ENCODE data around the gene BHLHE40. TPM values are rescaled to one million over a fixed set of nuclear protein-coding genes. Genes with fewer than 3 reads are reported as not detected.

Gene BHLHE40
- total and polyA plus RNA-seq, 2 donors (not counting 3 experiments of a cell fraction or from before 2014, with no cell fraction given): 40.3 to 57.9 TPM

DNA sequence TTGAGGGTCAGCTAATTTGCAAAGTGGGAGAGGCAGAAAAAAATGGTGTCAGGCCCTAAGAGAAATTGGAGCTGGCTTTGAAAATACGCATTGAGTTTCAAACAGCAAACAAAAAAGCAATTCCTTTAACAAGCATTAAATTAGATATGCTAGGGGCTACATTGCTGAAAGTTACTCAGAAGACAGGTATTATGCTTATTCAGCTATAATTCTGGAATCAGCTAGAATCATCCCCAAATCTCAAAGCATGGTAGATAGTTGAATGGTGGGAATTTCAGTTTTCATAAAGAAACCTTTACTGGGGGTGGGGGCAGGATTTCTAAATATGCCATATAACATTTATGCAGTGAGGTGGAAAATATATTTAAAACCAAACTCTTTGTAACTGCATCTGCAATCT is 50.5 kb downstream of the BHLHE40 start:
- TF ChIP-seq EZH2 (IDR thresholded peaks at IDR 0.05; ENCODE audit: borderline replicate concordance, low read depth, low read length, severe bottlenecking): no peak
- TF ChIP-seq, protein P1, sequence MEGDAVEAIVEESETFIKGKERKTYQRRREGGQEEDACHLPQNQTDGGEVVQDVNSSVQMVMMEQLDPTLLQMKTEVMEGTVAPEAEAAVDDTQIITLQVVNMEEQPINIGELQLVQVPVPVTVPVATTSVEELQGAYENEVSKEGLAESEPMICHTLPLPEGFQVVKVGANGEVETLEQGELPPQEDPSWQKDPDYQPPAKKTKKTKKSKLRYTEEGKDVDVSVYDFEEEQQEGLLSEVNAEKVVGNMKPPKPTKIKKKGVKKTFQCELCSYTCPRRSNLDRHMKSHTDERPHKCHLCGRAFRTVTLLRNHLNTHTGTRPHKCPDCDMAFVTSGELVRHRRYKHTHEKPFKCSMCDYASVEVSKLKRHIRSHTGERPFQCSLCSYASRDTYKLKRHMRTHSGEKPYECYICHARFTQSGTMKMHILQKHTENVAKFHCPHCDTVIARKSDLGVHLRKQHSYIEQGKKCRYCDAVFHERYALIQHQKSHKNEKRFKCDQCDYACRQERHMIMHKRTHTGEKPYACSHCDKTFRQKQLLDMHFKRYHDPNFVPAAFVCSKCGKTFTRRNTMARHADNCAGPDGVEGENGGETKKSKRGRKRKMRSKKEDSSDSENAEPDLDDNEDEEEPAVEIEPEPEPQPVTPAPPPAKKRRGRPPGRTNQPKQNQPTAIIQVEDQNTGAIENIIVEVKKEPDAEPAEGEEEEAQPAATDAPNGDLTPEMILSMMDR (IDR thresholded peaks at IDR 0.05; ENCODE audit: extremely low read depth in 1 of 2, insufficient read depth in 1 of 2, low read depth in 1 of 2, low read length in 2 of 2): no peak
- no peak for TF ChIP-seq MYC (IDR thresholded peaks at IDR 0.05; ENCODE audit: low read depth, low read length)
- TF ChIP-seq, protein P2, sequence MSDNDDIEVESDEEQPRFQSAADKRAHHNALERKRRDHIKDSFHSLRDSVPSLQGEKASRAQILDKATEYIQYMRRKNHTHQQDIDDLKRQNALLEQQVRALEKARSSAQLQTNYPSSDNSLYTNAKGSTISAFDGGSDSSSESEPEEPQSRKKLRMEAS (IDR thresholded peaks at IDR 0.05; ENCODE audit: insufficient read depth, insufficient read length): no peak
- TF ChIP-seq POLR2AphosphoS5 (IDR thresholded peaks at IDR 0.05; ENCODE audit: insufficient read depth, low read depth, low read length): no peak
- no peak for TF ChIP-seq FOS (IDR thresholded peaks at IDR 0.05; ENCODE audit: borderline replicate concordance, insufficient read depth, low read length)
- no peak for TF ChIP-seq GATA2 (IDR thresholded peaks at IDR 0.05; ENCODE audit: insufficient read depth, insufficient read length, low read depth, low read length)
- TF ChIP-seq JUN (IDR thresholded peaks at IDR 0.05; ENCODE audit: borderline replicate concordance, insufficient read depth, insufficient read length, low read depth): no peak
- no peak for TF ChIP-seq POLR2A (IDR thresholded peaks at IDR 0.05; ENCODE audit: low read depth, low read length)
- dilution Hi-C loops (cut with MboI; ENCODE audit: extremely low pct_ligation_motif_present, low sequenced_read_pairs): no loop called here
- Histone ChIP-seq H3K4me1 (ENCODE audit: control insufficient read depth, extremely low read depth, insufficient read depth, low read length) (peaks cover 4% of the 10 kb centered on the region), H3K4me2 (ENCODE audit: insufficient read depth, low read length) (no peak overlapping the region), H3K79me2 (ENCODE audit: control insufficient read depth, insufficient read depth, low read length) (no peaks in the 10 kb centered on the region), H3K9me3 (replicated peaks; ENCODE audit: control insufficient read depth, insufficient read depth, low read length) (no peaks in the 10 kb centered on the region), H3K27me3 (ENCODE audit: control insufficient read depth in 2 of 2, insufficient read depth in 2 of 2, low read length in 2 of 2) (no peaks in the 10 kb centered on the region), H3K27ac (ENCODE audit: insufficient read depth, low read depth, low read length) (no peak overlapping the region), H3K9ac (replicated peaks; ENCODE audit: extremely low read depth, insufficient read depth, low read length) (no peak overlapping the region), H3K9me1 (replicated peaks; ENCODE audit: control insufficient read depth, extremely low read depth, insufficient read depth, low read length) (no peaks in the 10 kb centered on the region), H3K4me3 (replicated peaks in 1 of 3; ENCODE audit: insufficient read depth in 1 of 3, low read depth in 1 of 3, low read length in 3 of 3) (no peak overlapping the region), H2AFZ (ENCODE audit: low read depth, low read length) (no peak overlapping the region), H4K20me1 (replicated peaks; ENCODE audit: control insufficient read depth, extremely low read depth, insufficient read depth, low read length) (no peaks in the 10 kb centered on the region), H3K36me3 (ENCODE audit: control insufficient read depth in 2 of 2, extremely low read depth in 1 of 2, insufficient read depth in 2 of 2, low read length in 2 of 2) (no peaks in the 10 kb centered on the region)
- ChIA-PET CTCF (interaction anchor here (0.8 to 10.7 kb wide), 5 partner anchors 12 to 318 kb away, joined by 3 to 327 read pairs (median 10); partner anchors contain the start of gene BHLHE40), POLR2A (no interaction called here)
- DNase-seq (ENCODE audit: low read depth, low spot score): no peak
- FAIRE-seq: no peak
- intact Hi-C loops (cut with micrococcal nuclease): loop anchor here (5.0 kb wide), 1 partner anchor 93 kb away; the partner anchor contains the start of gene ARL8B
- BruUV-seq (replicated peaks): no TSS peak
